WI38 (cell line): Measurements from ENCODE around the gene CACTIN.
"Not testable (repeated sequence)": the region's sequence is repeated elsewhere in the genome, so short reads cannot be mapped to it uniquely, and the experiment has no call there.

Experiments
- H3K4me3 ChIP-seq: 2 replicates; pipeline ENCODE4 v1.5.1; 2011; ENCODE audit warnings: low read depth, mild to moderate bottlenecking, control low read depth, low read length
- TF ChIP-seq, protein P1 (sequence below): IDR thresholded peaks from 2 replicates; pipeline ENCODE4 v1.5.1; 2012; ENCODE audit warnings: low read depth, mild to moderate bottlenecking, control low read depth, low read length

The CACTIN gene

DNA sequence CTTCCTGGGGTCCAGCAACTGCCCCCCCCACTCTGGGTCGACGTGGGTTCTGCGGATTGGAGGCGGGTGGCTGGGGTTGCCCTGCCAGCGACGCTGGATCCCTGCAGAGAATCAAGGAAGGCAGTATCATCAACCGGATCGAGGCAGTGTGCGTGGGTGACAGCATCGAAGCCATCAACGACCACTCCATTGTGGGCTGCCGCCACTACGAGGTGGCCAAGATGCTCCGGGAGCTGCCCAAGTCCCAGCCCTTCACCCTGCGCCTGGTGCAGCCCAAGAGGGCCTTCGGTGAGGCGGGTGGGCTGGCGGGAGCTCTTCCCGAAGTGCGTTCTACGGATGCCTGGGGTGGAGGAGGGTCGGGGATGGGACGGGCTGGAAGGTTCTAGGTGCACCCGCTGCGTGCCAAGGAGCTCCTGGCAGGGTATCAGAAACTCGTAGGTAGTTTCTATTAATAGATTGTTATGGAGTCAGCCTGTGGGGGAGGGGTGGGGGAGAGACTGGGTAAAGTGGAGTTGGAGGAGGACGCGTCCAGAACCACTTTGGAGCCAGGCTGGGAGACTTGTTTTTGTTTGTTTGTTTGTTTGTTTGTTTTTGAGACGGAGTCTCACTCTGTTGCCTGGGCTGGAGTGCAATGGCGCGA is 39.8 kb downstream of the CACTIN start:
- TF ChIP-seq, protein P1, sequence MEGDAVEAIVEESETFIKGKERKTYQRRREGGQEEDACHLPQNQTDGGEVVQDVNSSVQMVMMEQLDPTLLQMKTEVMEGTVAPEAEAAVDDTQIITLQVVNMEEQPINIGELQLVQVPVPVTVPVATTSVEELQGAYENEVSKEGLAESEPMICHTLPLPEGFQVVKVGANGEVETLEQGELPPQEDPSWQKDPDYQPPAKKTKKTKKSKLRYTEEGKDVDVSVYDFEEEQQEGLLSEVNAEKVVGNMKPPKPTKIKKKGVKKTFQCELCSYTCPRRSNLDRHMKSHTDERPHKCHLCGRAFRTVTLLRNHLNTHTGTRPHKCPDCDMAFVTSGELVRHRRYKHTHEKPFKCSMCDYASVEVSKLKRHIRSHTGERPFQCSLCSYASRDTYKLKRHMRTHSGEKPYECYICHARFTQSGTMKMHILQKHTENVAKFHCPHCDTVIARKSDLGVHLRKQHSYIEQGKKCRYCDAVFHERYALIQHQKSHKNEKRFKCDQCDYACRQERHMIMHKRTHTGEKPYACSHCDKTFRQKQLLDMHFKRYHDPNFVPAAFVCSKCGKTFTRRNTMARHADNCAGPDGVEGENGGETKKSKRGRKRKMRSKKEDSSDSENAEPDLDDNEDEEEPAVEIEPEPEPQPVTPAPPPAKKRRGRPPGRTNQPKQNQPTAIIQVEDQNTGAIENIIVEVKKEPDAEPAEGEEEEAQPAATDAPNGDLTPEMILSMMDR, result no peak
- no peak overlapping the region for H3K4me3 ChIP-seq

DNA sequence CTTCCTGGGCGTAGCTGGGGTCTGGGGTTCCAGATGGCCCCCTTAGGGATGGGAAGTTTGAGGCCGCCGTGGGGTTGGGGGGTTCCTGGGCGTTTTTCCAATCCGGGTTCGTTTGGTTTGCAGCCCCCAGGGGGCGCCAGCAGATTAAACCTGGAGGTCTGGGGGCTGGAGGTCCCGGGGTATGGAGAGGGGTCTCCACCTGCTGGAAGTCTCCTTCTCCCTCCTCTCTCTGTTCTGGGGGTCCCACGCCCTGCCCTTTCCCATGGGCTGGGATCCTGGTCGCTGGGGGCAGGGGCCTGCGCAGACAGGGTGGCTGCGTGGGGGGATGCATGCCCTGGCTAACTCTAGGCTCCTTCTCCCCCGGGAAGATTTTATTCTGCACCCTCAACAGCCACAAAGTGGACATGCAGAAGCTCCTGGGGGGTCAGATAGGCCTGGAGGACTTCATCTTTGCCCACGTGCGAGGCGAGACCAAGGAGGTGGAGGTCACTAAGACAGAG is 40.4 kb downstream of the CACTIN start:
- H3K4me3 ChIP-seq, result no peak overlapping the region
- TF ChIP-seq, protein P1, result peak; percentile 25; the same call in 1 of the 2 replicates

DNA sequence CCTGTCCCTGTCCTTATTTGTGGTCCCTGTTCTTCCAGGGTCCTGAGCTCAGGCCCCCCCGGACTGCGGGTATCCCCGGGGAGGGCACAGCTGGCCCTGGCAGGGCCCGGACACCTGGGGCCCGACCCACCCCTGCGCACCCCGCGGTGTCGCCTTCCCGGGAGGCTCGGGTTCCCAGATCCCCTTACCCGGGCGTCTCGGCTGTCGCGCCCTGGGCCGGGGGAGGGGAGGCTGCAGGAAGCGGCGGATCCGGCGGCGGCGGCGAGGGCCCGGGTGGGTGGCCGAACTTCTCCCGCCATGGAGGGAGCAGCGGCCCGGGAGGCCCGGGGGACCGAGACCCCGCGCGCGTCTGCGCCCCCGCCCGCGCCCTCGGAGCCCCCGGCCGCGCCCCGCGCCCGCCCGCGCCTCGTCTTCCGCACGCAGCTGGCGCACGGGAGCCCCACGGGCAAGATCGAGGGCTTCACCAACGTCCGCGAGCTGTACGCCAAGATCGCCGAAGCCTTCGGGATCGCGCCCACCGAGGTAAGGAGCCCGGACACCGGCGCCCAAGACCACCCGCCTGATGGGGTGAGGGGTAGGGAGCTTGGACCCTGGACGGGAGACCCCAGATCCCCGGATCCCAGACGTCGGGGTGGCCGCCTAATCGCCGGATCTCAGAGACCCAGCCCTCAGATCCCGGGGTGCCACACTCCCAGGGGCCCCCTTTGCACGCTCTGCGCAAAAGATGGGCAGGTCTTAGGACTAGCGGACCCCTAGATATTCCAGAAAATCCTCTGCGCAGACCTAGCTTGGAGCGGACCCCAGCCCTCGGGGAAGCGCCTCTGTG is 41.1 kb downstream of the CACTIN start, which contains the start of gene GIPC3:
Gene GIPC3, plus strand, starts transcription at position 178 of the 826 bp plus-strand sequence. Its CDS starts 120 bp downstream, at position 298.
- no peak within 1 kb of the TSS for H3K4me3 ChIP-seq
- TF ChIP-seq, protein P1, result no peak

- not testable (repeated sequence) for H3K4me3 ChIP-seq
Observed at GRCh38 chr19:3584036-3584802, 42.4 kb downstream of the CACTIN start.

DNA sequence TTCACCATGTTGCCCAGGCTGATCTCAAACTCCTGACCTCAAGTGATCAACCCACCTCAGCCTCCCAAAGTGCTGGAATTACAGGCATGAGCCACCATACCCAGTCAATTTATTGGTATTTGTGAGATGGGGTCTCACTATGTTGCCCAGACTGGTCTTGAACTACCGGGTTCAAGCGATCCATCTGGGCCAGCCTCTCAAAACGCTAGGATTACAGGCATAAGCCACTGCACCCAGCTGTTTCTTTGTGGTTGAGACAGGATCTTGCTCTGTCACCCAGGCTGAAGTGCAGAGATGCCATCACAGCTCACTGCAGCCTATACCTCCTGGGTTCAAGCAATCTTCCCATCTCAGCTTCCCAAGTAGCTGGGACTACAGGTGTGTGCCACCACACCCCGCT is 44.8 kb downstream of the CACTIN start:
- H3K4me3 ChIP-seq, result not testable (repeated sequence)

DNA sequence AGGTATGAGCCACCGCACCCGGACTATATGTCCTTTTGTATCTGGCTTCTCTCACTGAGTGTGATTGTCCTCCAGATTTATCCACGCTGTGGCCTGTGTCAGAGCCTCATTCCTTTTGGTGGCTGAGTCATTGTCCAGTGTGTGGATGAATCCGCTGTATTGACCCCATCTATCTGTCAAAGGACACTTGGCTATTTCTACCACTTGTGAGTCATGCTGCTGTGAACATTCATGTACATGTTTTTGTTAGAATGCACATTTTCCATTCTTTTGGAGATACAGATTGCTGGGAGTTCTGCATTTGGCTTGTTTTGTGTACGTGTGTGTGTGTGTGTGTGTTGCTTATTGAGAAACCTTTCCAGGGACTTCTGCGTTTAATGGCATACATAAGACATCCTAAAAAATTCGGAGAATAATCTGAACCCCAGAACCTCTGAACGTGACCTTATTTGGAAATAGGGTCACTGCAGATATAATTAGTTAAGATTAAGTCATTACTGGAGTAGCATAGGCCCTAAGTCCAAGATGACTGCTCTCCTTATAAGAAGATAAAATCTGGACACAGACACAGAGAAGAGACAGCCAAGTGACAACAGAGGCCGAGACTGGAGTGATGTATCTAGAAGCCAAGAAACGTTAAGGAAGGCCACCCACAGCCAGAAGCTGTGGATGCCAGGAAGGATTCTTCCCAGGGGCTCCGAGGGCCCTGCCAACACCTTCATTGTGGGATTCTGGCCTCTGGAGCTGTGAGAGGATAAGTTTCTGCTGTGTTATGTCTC is 46.2 kb downstream of the CACTIN start:
- H3K4me3 ChIP-seq, result no peak overlapping the region
- TF ChIP-seq, protein P1, result no peak

- TF ChIP-seq, protein P1, result no peak
Observed at GRCh38 chr19:3578390-3578789, 48.2 kb downstream of the CACTIN start.

More at GRCh38 chr19:3578390-3578789, 48.2 kb downstream of the CACTIN start:
- H3K4me3 ChIP-seq, result no peak overlapping the region
